ENCODE measurements around the gene FES. TPM values are rescaled to one million over a fixed set of nuclear protein-coding genes. Genes with fewer than 3 reads are reported as not detected.

Gene FES
- total and polyA plus RNA-seq, 2 of the 13 experiments (the other 11 are each of a cell fraction or from before 2014, with no cell fraction given) = 4.0 to 9.5 TPM

GRCh38 chr15:90934949-90935751 is 50.8 kb downstream of the FES start, which contains the start of gene UNC45A (continued):
- TF ChIP-seq ZNF574 (CRISPR knock-in tag; IDR thresholded peaks at IDR 0.05) (peak; percentile 74; the same call in 1 of the 2 replicates), ZFP91 (CRISPR knock-in tag; IDR thresholded peaks at IDR 0.05; ENCODE audit: borderline replicate concordance) (peak; percentile 52; the same call in 1 of the 2 replicates), ZBTB14 (CRISPR knock-in tag; IDR thresholded peaks at IDR 0.05) (peak; percentile 60), STAT5B (CRISPR knock-in tag; IDR thresholded peaks at IDR 0.05) (no peak), CHD2 (IDR thresholded peaks at IDR 0.05; ENCODE audit: low read depth, low read length) (no peak), ZSCAN12 (CRISPR knock-in tag; IDR thresholded peaks at IDR 0.05) (0 out of 2 replicates have a peak, but pooled peaks have one; percentile 0), AHR (CRISPR knock-in tag; IDR thresholded peaks at IDR 0.05) (no peak; the same call in 1 of the 2 replicates), FUBP1 (CRISPR knock-in tag; IDR thresholded peaks at IDR 0.05; ENCODE audit: borderline replicate concordance) (no peak), ZBTB33 (CRISPR knock-in tag; IDR thresholded peaks at IDR 0.05) (no peak), ZNF629 (CRISPR knock-in tag; conservative IDR thresholded peaks at IDR 0.05) (no peak), NAIF1 (CRISPR knock-in tag; IDR thresholded peaks at IDR 0.05; ENCODE audit: borderline replicate concordance) (0 out of 2 replicates have a peak, but pooled peaks have one; percentile 29), ZNF709 (CRISPR knock-in tag; IDR thresholded peaks at IDR 0.05) (peak; percentile 27; the same call in 1 of the 2 replicates), AGO1 (IDR thresholded peaks at IDR 0.05; ENCODE audit: low read depth, low read length, poor library complexity, severe bottlenecking) (peak; percentile 16), FOSL2 (CRISPR knock-in tag; IDR thresholded peaks at IDR 0.05) (peak; percentile 5; the same call in 1 of the 2 replicates), ATRX (CRISPR knock-in tag; IDR thresholded peaks at IDR 0.05; ENCODE audit: borderline replicate concordance) (no peak), IKZF4 (CRISPR knock-in tag; IDR thresholded peaks at IDR 0.05; ENCODE audit: borderline replicate concordance, low read depth, not compliant biosample characterization) (peak; percentile 43), FOXM1 (CRISPR knock-in tag; IDR thresholded peaks at IDR 0.05) (no peak), ZBTB8A (CRISPR knock-in tag; IDR thresholded peaks at IDR 0.05; ENCODE audit: borderline replicate concordance, low read depth) (peak; percentile 67; the same call in 1 of the 2 replicates)

Data from HepG2 (cell line).